H7 (cell line): Measurements from ENCODE around the gene PAQR4. TPM values are rescaled to one million over a fixed set of nuclear protein-coding genes. Genes with fewer than 3 reads are reported as not detected.
A peak's percentile ranks its signal among the peaks of the same experiment; 100 is the strongest.

Experiments
- DNase-seq: peaks from one replicate; pipeline ENCODE4 v3.0.0; 2012
- H3K27me3 ChIP-seq: 2 replicates; pipeline ENCODE4 v1.6.0; 2011; ENCODE audit warnings: mild to moderate bottlenecking, low read length; ENCODE audit not compliant: control insufficient read depth, insufficient read depth
- H3K36me3 ChIP-seq: replicated peaks from 2 replicates; pipeline ENCODE4 v1.5.1; 2011; ENCODE audit warnings: low read length; ENCODE audit not compliant: control insufficient read depth, insufficient read depth
- H3K4me3 ChIP-seq: 2 replicates; pipeline ENCODE4 v1.5.1; 2011; ENCODE audit warnings: low read depth, mild to moderate bottlenecking, control low read depth, low read length, moderate library complexity; ENCODE audit not compliant: insufficient read depth
- total RNA-seq: library from RNA; depleted of rRNA; stranded (reverse); fragments of >200 nt; shearing (Covaris generic); gene quantifications from 2 replicates; pipeline ENCODE4 v1.2.3, GENCODE V29; 2014

PAQR4 gene
- total RNA-seq, 1 experiment from 2014 or later = 65.6 TPM

DNA sequence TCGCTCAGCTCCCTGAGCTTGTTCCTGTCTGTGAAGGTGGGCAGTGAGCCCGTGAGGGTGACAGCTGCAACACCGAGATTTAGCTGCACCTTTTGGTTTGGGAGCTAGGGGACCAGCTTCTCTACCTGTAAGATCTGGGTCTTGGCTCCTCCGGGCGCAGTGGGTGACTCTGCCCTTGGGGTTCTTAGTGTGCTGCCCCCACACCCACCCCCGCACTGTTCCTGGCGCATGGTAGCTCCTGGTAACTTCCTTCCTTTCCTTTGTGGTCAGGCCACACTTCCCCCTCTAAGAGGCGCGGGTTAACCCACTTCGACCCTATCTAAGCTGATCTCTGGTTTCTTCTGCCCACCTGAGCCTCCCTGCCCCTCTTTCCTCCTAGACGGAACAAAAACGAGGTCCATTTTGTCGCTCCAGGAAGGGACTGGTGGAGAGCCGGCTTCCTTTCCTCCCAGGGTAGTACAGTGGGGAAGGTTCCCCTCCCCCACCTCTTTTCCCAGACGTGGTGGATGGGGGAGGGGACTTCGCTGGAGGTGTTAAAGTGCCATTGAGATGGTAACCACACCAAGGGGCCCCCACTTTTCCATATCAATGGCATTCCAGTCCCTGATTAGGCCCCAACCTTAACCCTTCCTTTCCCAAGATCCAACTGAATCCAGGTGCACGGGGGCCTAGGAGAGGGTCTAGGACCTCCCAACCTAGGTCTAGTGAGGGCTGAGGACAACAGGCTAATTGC, 39.0 kb downstream of the PAQR4 start:
- Histone ChIP-seq H3K36me3 (no peaks in the 10 kb centered on the region; the same call in 1 of the 2 replicates), H3K27me3 (peaks cover 8% of the 10 kb centered on the region), H3K4me3 (peak overlapping the region; percentile 12)
- DNase-seq = peak; percentile 92

DNA sequence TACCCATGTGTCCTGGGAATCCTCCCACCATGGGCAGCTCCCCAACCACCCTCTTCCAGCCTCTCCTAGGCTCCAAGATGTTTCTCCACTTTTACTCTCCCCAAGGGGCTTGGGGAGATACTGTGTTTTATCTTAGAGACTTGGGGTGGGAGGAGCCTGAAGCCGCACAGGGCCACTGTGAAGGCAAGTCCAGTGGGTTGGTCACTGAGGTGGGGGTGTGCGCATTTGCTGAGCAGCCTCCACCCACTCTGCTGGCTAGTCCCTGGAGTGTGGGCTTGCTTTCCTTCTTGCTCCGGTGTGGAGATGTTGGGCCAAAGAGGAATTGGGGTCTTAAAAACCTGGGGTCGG, 39.5 kb downstream of the PAQR4 start:
- H3K4me3 ChIP-seq = no peak overlapping the region
- no peaks in the 10 kb centered on the region; the same call in 1 of the 2 replicates for H3K36me3 ChIP-seq
- peaks cover 12% of the 10 kb centered on the region for H3K27me3 ChIP-seq

DNA sequence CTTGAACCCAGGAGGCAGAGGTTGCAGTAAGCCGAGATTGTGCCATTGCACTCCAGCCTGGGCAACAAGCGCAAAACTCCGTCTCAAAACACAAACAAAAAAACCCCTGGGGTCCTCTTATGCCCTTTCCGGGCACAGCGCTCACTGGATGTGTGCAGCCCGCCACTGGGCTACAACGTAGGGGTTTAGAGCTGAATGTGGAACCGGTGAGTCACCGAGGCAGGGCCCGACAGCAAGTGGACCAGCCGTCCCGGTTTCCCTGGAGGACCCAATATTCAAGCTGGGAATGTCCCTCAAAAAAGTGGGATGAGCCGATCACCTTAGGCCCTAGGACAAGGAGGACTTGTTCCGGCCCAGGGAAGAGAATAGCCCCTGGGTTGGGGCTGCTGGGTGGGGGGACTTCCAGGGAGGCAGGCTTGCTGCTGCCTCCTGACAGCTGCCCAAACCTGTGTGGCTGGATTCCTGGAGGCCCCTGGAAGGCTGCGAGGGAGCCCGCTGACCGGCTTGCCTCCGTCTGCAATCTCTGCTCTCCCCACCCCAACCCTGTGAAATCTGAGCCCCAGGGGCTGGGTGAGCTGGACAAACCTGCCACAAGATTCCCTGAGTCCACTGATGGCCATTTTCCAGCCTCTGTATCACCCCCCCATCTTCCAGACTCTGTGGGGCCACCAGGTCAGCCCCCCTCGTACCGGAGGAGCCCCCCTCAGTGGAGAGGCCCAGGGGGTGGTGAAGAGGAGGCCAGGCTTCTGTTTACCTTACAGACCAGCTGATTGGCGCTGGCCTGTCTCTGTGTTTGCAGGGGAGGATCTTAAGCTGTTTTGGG, 40.6 kb downstream of the PAQR4 start:
- peak; percentile 88 for DNase-seq
- Histone ChIP-seq H3K27me3 (peaks cover 12% of the 10 kb centered on the region), H3K4me3 (peak overlapping the region; percentile 19; the same call in 1 of the 2 replicates), H3K36me3 (no peaks in the 10 kb centered on the region; the same call in 1 of the 2 replicates)

More for the DNA sequence above, 39.5 kb downstream of the PAQR4 start:
- DNase-seq = no peak

DNA sequence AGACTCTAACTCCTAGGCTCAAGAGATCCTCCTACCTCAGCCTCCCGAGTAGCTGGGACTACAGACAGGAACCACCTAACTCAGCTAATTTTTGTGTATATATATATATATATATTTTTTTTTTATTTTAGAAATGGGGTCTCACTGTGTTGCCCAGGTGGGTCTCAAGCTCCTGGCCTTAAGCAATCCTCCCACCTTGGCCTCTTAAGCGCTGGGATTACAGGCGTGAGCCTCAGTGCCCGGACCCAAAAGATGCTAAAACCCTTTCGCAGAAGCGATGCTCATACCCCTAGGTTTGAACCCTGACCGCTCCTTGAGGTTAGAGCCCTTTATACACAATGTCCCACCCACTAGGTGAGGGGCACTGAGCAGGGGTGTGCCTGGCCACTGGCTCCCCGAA, 41.4 kb downstream of the PAQR4 start:
- DNase-seq = no peak
- Histone ChIP-seq H3K4me3 (no peak overlapping the region), H3K27me3 (peaks cover 12% of the 10 kb centered on the region)

DNA sequence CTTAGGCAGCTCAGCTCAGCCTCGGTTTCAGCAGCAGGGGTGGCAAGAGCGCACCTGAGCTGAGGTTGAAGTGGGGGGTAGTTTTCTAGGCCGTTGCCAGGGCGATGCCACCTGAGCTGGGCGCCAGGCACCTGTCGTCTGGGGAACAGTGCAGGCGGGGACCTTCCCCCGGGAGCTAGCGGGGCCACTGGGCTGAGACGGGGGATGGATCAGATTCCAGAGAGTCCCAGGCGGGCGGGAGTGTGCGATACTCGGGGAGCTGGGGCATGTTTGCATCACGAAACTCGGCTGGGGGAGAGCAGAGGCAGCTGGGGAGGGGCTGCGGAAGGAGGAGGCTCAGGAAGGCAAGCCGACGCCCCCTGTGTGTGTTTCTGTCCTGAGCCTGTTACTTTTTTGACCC, 43.1 kb downstream of the PAQR4 start:
- DNase-seq = peak; percentile 83
- H3K4me3 ChIP-seq = peak overlapping the region; percentile 44
- peaks cover 12% of the 10 kb centered on the region for H3K27me3 ChIP-seq
- H3K36me3 ChIP-seq = peaks cover 5% of the 10 kb centered on the region

More for the DNA sequence above, 41.4 kb downstream of the PAQR4 start:
- H3K36me3 ChIP-seq = no peaks in the 10 kb centered on the region; the same call in none of the 2 replicates

DNA sequence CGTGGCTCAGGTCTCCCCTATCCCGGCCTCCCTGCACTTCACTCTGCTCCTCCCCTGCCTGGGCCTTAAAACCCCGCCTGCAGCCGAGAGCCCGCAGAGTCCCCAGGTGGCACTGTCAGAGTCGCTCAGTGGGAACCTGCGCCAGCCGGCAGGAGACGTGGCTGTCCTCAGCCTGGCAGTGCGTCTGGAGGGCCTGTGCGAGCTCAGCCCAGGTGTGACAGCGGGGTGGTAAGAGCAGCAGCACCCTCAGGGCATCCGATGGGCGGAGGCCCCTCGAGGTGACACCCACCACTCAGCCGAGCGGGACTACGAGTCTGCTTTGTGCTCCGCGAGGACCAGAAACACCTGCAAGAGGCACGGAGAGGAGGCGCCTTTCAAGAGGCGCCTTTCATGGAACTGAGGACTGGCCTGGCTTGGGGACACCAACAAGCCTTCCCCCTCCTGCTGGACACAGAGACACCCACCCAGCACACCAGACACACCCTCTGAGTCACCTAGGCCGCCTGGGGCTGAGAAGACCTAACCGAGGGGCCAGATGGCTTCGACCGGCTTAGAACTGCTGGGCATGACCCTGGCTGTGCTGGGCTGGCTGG, 43.8 kb downstream of the PAQR4 start, which contains the start of gene CLDN9:
TSS of gene CLDN9 (plus strand) at position 96 of the 593 bp plus-strand sequence. CDS start at position 536, 440 bp downstream.
- Histone ChIP-seq H3K36me3 (peaks cover 5% of the 10 kb centered on the region), H3K4me3 (peak within 1 kb of the TSS; percentile 44), H3K27me3 (peaks cover 12% of the 10 kb centered on the region)
- DNase-seq = peak; percentile 78

DNA sequence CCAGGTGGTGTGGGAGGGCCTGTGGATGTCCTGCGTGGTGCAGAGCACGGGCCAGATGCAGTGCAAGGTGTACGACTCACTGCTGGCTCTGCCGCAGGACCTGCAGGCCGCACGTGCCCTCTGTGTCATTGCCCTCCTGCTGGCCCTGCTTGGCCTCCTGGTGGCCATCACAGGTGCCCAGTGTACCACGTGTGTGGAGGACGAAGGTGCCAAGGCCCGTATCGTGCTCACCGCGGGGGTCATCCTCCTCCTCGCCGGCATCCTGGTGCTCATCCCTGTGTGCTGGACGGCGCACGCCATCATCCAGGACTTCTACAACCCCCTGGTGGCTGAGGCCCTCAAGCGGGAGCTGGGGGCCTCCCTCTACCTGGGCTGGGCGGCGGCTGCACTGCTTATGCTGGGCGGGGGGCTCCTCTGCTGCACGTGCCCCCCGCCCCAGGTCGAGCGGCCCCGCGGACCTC, 44.4 kb downstream of the PAQR4 start:
- Histone ChIP-seq H3K36me3 (peaks cover 5% of the 10 kb centered on the region), H3K4me3 (no peak overlapping the region), H3K27me3 (peaks cover 12% of the 10 kb centered on the region)
- DNase-seq = peak; percentile 77

DNA sequence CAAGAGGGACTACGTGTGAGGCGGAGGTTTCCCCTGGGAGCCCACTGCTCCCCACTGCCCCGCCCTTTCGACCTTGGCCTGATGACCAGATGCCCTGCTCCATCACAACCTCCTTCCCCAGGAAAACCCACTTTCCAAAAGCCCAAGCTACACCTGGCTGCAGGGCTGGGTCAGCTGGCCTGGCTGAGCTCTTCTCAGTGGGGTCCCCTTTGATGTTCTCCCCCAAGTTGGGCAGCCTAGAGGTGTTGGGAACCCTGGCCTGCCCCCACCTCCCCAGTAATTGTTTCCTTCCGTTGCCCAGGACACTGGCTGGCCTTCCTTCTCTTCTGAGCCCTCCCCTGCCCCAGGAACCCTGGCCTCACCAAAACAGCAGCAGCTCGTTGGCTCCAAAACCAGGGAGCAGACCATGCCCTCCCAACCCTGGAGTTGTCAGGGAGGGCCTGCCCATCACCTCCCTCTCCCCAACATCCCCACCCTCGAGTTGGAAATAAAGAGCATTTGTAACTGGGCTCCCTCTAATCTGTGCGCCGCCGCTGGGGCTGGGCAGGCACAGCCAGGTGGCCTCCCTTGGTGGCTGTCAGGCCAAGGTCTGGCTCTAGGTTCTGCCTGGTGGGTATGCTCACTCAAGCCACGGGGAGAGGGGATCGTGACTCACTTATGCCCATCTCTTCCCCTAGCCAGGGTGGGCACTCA, 45.0 kb downstream of the PAQR4 start:
- Histone ChIP-seq H3K27me3 (peaks cover 12% of the 10 kb centered on the region), H3K4me3 (no peak overlapping the region), H3K36me3 (peaks cover 5% of the 10 kb centered on the region)
- DNase-seq = no peak

DNA sequence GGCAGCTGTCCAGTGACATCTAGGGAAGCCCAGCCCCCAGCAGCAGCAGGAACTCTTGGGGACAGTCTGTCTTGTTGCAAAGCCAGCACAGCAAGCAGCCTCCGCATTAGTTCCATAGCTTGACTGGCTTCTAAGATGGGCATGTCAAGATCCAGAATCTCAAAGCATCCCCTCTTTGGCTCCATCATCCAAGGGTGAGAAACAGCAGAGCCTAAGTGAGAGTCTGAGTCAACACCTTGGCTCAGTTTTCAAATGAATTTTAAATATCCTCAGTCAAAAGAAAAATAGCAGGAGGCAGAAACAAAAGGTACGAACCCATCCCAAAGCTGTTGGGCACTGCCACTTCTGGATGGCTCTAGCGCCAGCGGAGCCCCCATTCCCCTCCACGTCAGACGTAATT, 45.8 kb downstream of the PAQR4 start:
- H3K4me3 ChIP-seq = no peak overlapping the region
- DNase-seq = no peak
- H3K36me3 ChIP-seq = peaks cover 5% of the 10 kb centered on the region
- peaks cover 12% of the 10 kb centered on the region for H3K27me3 ChIP-seq

DNA sequence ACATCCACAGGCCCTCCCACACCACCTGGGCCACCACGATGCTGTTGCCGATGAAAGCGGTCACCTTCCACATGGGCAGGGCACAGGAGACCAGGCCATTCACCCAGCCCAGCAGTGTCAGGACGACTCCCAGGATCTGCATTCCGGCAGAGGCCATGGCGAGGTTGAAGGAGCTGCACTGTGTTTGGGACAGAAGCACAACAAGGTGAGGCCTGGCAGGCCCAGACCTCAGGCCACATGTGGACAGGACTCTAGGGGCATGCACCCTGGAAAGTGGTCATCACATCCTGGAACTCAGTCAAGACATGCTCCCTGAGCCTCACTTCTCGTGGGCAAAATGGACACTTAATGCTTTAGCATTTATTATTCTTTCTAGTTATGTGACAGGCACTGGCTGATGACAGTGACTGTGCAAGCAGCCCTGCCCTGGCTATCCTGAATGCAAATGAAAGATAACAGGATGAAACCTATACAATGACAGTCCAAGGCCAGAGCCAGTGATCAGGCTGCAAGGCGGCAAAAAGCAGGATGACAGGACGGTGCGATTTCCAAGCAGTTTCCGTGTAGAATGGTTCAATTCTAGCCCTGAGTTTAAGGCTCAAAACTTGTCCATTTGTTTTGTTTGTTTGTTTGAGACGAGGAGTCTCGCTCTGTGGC, 46.8 kb downstream of the PAQR4 start:
- Histone ChIP-seq H3K4me3 (no peak overlapping the region), H3K36me3 (peaks cover 5% of the 10 kb centered on the region), H3K27me3 (peaks cover 12% of the 10 kb centered on the region)
- DNase-seq = no peak

DNA sequence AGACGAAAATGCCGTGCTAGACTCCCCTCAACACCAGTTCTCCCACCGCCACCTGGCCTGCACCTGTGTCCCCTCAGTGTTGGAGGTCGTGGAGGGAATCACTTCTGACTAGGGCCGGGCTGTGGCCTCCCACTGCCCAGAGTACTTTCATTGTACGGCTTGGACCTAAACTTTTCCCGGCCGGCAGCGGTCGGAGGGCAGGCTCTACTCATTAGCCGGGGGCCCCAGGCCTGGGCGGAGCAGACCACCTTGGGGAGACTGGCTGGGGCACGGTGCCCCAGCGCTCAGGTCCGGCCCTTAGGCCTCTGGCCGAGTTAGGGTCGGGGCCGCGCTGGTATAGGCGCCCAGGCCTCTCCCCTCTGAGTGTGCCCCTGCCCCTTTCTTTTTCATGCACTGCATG, 48.2 kb downstream of the PAQR4 start:
- DNase-seq = no peak

DNA sequence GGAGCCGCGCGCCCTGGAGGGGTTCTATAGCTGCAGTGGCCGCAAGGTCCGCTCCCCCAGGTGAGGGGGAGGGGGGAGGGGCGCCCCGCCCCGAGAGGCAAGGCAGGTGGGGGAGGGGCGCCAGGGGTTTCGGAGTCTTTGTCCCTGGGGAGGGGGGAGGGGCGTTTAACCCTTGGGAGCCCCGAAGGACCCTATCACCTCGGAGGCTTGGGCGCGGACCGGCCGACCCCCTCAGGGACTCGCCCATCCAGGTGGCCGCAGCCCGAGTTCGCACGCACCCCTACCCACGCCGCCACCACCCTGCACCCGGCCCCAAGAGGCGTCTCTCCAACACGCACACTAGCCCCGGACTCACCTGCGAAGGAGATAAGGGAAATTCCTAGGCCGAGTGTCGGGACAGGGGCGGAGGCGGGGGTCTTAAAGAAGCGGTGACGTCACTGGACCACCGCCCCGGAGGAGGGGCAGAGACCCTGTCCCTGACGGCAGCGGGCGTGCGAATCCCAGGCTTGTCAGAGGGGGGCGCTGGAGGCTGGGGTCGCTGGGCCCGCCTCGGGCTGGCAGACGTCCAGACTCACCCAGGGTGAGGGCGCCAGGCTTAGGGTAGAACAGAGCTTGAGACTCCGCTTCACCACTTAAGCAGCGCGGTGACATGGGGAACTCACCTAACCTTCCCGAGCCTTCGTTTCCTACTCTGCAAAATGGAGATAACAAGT, 48.8 kb downstream of the PAQR4 start, which contains the start of gene CLDN6:
TSS of gene CLDN6 (minus strand) at position 390 of the 713 bp plus-strand sequence. CDS start 2,162 bp downstream, outside the sequence.
- peak; percentile 98 for DNase-seq
- Histone ChIP-seq H3K4me3 (peak within 1 kb of the TSS; percentile 87), H3K27me3 (peaks cover 6% of the 10 kb centered on the region), H3K36me3 (peaks cover 7% of the 10 kb centered on the region)

More for the DNA sequence above, 48.2 kb downstream of the PAQR4 start:
- Histone ChIP-seq H3K4me3 (peak overlapping the region; percentile 87), H3K36me3 (peaks cover 7% of the 10 kb centered on the region), H3K27me3 (peaks cover 10% of the 10 kb centered on the region)

DNA sequence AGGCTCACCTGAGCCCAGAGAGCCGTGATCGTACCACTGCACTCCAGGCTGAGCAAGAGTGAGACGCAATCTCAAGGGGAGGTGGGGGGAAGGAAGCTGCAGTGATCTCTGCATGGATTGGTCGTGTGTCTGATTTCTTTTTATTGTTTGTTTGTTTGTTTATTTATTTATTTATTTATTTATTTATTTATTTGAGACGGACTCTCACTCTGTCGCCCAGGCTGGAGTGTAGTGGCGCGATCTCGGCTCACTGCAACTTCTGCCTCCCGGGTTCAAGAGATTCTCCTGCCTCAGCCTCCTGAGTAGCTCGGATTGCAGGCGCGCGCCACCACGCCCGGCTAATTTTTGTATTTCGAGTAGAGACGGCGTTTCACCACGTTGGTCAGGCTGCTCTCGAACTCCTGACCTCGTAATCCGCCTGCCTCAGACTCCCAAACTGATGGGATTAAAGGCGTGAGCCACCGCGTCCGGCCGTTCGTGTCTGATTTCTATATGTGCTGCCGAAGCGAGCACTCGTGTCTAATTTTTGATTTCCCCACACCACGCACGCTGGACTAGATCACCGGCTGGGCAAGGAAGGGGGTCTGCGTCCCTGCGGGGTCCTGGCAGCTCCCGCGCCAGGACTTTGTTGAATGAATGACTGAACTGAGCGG, 50.6 kb downstream of the PAQR4 start:
- Histone ChIP-seq H3K27me3 (no peaks in the 10 kb centered on the region), H3K4me3 (peak overlapping the region; percentile 28), H3K36me3 (peaks cover 7% of the 10 kb centered on the region)
- no peak for DNase-seq
